ENCODE results near the gene NAV1.
"Not testable (repeated sequence)": the region's sequence is repeated elsewhere in the genome, so short reads cannot be mapped to it uniquely, and the experiment has no call there.

NAV1 gene

DNA sequence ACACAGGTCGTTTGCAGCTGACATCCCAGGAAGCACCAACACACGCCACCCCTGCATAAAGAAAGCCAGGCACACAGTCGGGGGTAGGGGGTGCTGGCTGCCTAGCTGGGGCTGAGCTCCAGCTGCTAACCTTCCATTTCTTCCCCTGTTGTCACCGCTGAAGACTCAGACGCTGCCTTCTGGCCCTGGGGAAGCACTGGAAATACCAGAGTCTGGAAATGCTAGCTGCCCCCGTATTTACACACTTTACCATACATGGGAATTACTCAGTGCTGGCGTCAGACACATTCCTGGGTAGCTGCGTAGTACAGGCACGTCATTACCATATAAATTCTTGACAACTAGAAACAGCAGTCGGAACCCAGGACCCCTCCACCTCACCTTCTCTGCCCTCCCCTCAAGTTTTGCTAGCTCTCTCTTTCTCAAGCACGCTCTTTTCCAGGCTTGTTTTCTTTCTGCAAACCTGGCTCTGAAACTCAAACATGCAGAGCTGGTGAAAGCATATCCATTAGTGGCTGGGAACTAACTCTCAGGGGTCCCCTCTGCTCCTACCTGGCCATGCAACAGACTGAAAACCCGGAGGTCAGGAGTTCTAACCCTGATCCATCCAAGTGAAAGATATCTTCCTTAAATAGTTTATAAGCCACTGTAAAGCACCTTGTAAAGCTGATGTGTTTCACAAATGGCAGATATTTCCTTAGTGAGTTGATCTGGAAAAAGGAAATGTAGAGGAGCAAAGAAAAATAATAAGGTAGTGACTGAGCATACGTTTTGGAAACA lies 35.3 kb upstream of the NAV1 start:
- no peak for FAIRE-seq

- FAIRE-seq: no peak
These were observed 34.7 kb upstream of the NAV1 start for GRCh38 chr1:201504179-201504631.

DNA sequence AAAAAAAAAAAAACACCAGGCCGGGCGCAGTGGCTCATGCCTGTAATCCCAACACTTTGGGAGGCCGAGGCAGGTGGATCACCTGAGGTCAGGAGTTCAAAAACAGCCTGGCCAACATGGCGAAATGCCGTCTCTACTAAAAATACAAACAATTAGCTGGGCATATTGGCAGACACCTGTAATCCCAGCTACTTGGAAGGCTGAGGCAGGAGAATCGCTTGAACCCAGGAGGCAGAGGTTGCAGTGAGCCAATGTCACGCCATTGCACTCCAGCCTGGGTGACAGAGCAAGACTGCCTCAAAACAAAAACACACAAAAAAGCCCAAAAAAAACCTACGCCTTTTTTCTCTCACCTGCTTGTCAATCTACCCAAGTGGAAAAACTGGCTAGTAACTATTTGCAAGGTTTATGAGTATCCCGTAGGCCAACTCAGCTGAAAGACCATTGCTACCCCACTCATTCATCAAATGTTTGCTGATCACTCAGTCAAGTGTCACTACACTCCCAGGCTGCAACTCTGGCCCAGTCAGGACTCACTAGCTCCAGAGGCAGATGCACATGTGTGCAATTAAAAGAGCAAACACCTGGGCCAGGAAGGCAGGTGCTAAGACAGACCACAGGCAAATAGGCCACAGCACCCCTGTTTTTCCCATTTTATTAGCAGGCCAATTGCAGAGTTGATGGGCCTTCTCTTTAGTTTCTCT lies 34.0 kb upstream of the NAV1 start:
- FAIRE-seq: no peak

DNA sequence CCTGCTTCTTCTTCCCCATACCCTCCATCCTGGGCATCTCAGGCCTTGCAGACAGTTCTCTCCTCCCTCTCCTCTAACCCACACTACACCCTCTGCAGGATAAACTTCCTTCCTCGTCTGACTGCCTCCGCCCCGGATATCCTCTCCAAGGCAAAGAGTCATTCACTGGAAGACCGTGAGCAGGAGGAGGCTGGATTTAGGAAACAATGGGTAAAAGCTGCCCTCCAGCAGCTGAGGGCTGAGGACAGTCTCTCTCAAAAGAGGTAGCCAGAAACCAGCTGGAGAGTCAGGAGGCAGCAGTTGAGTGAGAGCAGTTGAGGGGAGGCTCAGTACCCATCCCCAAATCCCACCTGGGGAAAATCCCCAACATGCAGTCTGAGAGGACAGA lies 33.4 kb upstream of the NAV1 start:
- FAIRE-seq: no peak

- FAIRE-seq: no peak
These were observed 32.8 kb upstream of the NAV1 start for GRCh38 chr1:201506092-201506491.

GRCh38 chr1:201506557-201507359 lies 32.2 kb upstream of the NAV1 start, which contains the start of gene CSRP1:
CSRP1 (minus strand) TSS chr1:201507123; CDS start chr1:201496303, 10,820 bp downstream.
- no peak for FAIRE-seq

DNA sequence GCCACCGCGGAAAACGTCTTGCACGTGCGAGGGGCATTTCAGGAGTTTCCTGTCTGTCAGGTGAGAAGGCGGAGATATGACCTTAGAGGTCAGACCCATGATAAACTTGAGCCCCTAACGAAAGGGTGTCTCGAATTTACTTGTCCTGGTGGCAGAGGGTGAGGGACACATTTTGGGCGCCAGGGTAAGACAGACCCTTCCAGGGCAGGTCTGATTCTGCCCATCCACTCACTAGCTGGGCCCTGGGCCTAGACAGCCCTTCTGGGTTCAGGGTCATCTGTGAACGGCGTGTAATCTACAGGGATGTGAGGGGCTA lies 31.6 kb upstream of the NAV1 start:
- no peak for FAIRE-seq

DNA sequence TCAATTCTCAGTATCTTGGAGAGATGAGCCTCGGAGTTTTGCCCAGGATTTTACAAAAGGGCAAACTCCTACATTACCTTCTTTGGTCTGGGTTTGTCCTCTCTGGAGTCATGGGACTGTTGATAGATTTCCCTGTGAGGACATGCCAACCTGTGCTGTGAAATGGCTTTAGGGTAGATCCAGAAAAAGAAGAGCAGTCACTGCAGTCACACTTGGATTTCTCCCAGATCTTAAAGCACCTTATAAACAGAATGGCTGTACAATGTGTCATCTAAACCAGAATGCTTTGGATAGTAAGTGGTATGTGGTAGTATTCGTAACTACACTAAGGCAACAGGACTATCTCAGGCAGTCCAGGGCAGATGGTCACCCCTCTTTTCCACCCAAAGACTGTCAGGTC lies 30.1 kb upstream of the NAV1 start:
- no peak for FAIRE-seq

- no peak for FAIRE-seq
These were observed 29.1 kb upstream of the NAV1 start for GRCh38 chr1:201509601-201510374.

- FAIRE-seq: no peak
These were observed 28.2 kb upstream of the NAV1 start for GRCh38 chr1:201510734-201511133.

DNA sequence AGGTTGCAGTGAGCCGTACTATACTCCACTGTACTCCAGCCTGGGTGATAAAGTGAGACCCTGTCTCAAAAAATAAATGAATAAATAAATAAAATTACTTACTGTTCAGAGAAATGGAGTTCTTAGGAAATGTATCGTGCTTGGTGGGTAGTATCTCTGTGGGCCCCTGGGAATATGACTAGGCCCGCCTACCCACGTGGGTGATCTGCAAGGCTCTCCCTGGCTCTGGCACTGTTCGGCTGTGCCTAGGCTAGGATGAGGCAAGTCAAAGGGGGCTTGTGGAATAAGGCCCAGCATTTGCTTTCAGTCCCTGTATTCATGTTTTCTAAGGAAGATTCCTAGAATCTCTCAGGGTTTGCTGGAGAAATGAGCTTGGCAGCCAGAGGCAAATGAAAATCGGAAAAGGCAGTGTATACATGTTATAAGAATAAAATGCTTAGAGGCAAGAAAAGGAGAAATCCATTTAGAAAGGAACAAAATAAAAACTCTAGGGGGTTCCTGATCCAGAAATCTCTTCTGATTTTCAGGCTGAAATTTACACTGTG lies 27.5 kb upstream of the NAV1 start:
- FAIRE-seq: no peak

GRCh38 chr1:201511941-201512539 lies 26.9 kb upstream of the NAV1 start:
- no peak for FAIRE-seq

DNA sequence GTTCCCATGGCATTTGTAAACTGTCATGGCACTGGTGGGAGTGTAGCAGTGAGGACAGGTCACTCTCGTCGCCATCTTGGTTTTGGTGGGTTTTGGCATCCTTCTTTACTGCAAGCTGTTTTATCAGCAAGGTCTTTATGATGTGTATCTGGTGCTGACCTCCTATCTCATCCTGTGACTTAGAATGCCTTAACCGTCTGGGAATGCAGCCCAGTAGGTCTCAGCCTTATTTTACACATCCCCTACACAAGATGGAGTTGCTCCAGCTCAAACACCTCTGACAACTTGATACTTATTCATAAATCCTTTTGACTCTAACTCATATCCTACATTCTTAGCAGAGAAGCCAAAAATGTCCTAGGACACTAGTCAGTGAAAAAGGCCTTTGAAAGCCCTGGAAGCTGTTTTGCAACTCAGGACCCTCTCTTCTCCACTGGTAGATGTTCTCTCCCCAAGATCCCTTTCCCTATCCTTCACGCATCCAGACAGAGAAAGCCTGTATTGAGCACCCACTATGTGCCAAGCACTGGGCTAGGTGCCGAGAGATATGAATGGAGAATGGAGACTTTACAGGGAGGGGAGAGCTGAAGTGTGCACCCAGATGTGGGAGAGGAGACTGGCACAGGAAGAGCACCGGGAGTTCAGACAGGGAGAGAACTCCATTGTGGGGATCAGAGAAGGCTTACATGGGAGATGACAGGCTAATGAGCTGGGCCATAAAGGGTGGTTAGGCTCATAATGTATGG lies 25.3 kb upstream of the NAV1 start:
- no peak for FAIRE-seq

- no peak for FAIRE-seq
These were observed 24.5 kb upstream of the NAV1 start for GRCh38 chr1:201514466-201514865.

DNA sequence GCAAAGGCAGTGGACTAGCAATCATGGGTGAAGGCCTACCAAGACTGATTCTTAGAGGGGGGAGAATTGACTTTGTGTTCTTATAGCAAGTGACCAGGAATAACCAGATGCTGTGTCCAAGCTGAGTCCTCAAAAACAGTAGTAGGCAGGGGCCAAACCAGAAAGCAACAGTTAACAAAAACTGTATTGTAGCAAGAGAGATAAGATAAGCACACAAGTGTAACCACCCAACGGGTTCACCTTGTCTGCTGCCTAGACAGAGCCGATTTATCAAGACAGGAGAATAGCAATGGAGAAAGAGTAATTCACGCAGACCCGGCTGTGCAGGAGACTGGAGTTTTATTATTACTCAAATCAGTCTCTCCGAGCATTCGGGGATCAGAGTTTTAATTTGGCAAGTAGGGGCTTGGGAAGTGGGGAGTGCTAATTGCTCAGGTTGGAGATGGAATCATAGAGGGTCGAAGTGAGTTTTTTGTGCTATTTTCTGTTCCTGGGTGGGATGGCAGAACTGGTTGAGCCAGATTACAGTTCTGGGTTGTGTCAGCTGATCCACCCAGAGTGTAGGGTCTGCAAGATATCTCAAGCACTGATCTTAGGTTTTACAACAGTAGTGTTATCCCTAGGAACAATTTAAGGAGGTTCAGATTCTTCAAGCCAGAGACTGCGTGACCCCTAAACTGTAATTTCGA lies 23.7 kb upstream of the NAV1 start:
- FAIRE-seq: no peak

- no peak for FAIRE-seq
These were observed 23.0 kb upstream of the NAV1 start for GRCh38 chr1:201515895-201516294.

DNA sequence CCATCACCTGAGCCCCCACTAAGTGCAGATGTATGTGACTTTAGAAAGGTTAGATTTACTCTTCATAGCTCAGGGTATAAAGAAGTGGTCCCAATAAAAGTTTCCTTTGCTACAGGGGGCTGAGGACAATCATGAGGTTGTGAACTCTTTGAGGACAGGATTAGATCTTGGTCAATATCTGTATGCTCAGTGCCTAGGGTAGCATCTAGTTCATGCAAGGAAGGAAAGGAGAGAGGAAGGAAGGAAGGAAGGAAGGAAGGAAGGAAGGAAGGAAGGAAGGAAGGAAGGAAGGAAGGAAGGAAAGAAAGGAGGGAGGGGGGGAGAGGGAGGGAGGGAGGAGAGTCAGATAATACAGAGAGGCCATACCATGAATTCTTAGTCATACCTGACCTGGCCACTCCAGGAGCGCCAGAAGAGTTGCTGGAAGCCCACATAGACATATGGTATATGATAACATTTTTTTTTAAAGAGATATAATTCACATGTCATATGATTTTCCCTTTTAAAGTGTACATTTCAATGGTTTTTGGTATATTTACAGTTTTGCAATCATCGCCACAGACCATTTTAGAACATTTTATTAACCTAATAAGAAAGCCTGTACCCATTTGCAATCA lies 22.3 kb upstream of the NAV1 start:
- no peak for FAIRE-seq

GRCh38 chr1:201517631-201518030 lies 21.3 kb upstream of the NAV1 start:
- FAIRE-seq: no peak

DNA sequence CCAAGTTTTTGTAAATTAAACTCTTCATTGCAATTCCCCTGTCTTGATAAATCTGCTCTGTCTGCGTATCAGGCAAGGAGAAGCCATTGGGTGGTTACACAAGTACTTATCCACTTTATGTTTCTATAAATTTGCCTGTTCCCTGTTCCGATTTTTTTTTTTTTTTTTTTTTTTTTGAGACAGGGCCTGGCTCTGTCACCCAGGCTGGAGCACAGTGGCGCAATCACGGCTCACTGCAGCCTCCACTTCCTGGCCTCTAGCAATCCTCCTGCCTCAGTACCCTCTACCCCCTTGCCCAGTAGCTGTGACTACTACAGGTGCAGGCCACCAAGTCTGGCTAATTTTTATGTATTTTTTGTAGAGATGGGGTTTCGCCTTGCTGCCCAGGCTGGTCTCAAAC lies 20.9 kb upstream of the NAV1 start:
- FAIRE-seq: no peak

- FAIRE-seq: not testable (repeated sequence)
These were observed 18.8 kb upstream of the NAV1 start for GRCh38 chr1:201520046-201520575.

Measured in islet of Langerhans (tissue), 1 donor.